22Rv1 (cell line): Measurements from ENCODE around the gene NLRC5.

ENCODE experiments used
- ZFX ChIP-seq: fragments of 450-650 bp; IDR thresholded peaks from 2 replicates; pipeline ENCODE4 v1.6.1; 2017; ENCODE audit warnings: antibody characterized with exemption, borderline replicate concordance
- TF ChIP-seq, protein P1 (sequence below): fragments of 450-650 bp; IDR thresholded peaks from 2 replicates; pipeline ENCODE4 v1.5.1; 2017; ENCODE audit warnings: mild to moderate bottlenecking

DNA sequence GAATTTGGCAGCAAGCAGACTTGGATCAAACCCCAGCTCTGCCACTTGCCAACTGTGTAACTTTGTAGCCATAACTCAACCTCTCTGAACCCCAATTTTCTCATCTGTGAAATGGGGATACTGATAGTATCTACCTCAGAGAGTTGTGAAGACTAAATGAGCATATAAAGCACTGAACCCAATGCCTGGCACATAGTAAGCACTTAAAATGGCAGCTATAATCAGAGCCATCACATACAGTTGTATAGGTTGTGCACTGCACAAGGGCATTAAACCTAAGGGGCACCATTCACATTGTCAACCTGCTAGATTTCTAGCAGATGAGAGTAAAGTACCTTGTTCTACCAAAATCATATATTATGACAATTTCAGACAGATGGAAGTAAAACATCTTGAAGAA, 92.4 kb downstream of the NLRC5 start:
- TF ChIP-seq, protein P1, sequence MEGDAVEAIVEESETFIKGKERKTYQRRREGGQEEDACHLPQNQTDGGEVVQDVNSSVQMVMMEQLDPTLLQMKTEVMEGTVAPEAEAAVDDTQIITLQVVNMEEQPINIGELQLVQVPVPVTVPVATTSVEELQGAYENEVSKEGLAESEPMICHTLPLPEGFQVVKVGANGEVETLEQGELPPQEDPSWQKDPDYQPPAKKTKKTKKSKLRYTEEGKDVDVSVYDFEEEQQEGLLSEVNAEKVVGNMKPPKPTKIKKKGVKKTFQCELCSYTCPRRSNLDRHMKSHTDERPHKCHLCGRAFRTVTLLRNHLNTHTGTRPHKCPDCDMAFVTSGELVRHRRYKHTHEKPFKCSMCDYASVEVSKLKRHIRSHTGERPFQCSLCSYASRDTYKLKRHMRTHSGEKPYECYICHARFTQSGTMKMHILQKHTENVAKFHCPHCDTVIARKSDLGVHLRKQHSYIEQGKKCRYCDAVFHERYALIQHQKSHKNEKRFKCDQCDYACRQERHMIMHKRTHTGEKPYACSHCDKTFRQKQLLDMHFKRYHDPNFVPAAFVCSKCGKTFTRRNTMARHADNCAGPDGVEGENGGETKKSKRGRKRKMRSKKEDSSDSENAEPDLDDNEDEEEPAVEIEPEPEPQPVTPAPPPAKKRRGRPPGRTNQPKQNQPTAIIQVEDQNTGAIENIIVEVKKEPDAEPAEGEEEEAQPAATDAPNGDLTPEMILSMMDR = no peak
- TF ChIP-seq ZFX = no peak
